GOT3 (cell line): ENCODE measurements around the gene KCNMA1.

Experiments used
- DNase-seq: peaks from one replicate; lab custom pipeline; 2025; ENCODE audit warnings: mixed read lengths; lab: John Stamatoyannopoulos, UW

KCNMA1 gene

DNA sequence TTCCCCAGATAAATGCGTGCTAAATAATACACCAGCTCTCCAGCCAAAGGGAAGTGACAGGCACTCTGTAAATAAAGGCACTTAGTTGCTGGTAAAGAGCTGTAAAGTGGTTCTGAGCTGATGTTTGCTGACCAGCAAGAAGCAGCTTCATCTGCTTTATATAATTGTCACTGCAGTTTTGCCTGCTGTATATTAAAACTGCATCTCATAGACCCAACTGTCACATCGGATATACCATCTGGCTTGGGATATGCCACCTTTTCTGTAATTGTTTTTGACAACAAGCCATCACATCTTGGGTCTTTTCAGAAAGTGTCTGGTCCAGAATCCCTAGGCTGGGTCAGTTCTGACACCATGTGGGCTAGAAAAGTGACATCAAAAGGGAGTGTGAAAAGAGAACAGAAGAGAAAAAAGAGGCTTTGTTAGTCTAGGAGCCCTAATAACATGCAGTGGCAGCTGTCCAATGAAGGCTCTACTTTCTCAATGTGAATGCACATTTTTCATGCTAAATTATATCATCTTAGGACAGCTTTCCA, 697.6 kb downstream of the KCNMA1 start:
- DNase-seq = no peak

- no peak for DNase-seq
Observed at GRCh38 chr10:76937181-76937600, 700.4 kb downstream of the KCNMA1 start.

GRCh38 chr10:76935941-76936613, 701.5 kb downstream of the KCNMA1 start:
- DNase-seq = no peak

- DNase-seq = no peak
Observed at GRCh38 chr10:76928565-76928964, 709.0 kb downstream of the KCNMA1 start.

DNA sequence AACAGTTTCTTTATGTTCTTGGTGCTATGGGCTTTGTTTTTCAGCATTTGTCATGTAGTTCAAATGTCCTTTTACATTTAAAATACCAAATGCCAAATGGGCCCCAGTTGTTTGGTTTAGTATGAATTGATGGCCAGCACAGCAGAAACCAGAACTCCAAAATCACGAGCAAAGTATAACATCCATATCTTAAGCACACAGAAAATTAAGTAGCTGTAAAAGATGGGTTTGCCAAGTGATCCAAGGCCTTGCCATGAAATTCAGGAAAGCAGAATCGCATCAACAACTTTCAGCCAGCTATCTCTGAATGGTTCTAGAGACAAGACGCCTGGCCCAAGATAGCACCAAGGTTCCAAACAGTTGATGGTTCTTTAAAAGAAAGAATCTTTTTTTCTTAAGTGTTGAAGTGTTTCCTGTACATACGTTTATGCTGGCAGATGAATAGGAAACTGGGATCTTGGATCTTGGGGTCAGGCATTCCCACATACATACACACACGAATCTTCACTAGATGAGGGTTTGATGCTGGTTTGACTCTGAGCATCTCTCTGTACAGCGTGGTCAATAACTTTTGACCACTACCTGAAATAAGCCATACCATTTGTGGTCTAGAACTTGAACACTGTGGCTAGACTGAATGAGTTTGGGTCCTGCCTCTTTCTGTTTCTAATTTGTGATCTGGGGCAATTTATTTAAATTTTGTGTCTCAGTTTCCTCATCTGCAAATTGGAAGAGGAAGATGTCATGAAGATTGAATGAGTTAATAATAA, 711.8 kb downstream of the KCNMA1 start:
- DNase-seq = no peak

DNA sequence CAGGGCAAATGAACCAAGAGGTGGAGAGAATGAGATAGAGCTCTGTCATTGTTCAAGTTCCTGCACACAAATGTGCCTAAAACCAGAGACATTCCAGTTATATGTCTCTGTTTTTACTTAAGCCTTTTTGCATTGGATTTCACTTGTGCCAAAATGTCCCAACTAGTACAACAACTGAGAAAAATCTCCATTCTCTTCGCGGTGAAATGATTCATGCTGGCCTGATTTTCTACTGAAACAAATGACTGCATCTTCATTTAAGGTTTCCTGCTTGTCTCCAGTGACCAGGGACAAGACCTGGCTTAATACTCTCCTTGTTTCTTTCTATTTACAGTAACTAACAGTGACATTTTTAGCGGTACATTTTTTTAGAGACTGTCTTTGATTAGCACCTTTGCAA, 714.9 kb downstream of the KCNMA1 start:
- DNase-seq = no peak

DNA sequence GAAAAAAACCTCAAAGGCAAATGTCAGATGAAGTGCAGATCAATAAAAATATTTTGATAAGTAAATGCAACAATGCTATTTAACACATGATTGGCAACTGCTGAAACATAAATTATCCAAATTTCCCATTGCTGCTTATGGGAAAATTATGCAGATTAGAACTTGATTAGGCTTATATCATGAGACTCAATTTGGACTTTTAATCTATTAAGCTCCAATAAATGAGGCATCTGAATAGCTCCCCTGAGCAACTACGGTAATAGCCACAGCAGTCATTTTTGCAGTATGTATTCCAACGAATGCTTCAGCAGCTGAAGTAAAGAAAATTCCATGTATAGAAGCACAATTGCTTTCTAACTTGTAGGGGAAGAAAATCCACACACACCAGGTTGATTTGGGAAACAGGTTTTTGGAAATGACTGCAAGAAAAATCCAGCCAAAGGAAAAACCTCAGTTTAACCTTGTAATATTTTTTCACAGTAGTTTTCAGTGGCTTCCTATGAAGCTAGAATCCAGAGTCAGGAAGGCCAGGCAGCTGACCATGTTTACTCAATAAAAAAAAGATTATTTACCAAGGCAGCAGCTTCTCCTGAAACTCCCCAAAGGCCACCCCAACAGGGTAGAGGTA, 716.1 kb downstream of the KCNMA1 start:
- no peak for DNase-seq

DNA sequence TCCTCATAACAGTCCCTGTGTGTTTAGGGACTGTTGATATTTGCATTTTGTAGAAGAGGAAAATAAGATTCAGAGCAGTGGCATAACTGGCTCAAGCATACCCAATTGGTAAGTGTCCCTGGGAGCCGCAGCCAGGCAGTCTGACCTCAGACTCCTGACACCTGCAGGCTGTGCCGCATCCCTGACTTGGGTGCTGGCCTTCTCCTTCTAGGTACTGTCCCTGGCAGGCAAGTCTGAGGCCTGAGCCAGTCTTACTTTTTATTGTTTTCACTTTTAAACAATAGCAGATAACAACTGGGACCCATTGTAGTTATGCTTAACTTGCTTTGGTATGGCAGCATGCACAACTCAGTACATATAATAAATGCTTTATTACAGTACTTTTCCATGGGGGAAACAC, 717.0 kb downstream of the KCNMA1 start:
- DNase-seq = no peak

DNA sequence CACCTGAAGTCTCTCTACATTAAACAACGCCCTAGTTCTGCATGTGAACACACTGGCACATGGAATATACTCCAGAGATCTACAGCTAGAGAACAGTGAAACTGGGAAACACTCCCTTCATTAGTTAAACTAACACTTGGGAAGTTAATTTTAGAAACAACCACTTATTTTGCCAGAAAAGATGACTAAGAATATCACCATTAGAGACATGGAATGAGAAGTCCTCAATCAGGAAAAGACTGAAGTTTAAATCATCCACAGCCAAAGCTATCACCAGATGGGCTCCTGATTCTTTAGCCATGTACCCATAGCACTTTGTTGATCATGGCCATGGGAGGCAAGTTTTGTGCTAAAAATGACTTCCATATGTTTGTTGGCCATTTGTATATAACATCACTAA, 719.5 kb downstream of the KCNMA1 start:
- no peak for DNase-seq

- DNase-seq = no peak
Observed at GRCh38 chr10:76917071-76917470, 720.5 kb downstream of the KCNMA1 start.

- no peak for DNase-seq
Observed at GRCh38 chr10:76916536-76916935, 721.1 kb downstream of the KCNMA1 start.

- no peak for DNase-seq
Observed at GRCh38 chr10:76915316-76915715, 722.3 kb downstream of the KCNMA1 start.

GRCh38 chr10:76911184-76911583, 726.4 kb downstream of the KCNMA1 start:
- no peak for DNase-seq

DNA sequence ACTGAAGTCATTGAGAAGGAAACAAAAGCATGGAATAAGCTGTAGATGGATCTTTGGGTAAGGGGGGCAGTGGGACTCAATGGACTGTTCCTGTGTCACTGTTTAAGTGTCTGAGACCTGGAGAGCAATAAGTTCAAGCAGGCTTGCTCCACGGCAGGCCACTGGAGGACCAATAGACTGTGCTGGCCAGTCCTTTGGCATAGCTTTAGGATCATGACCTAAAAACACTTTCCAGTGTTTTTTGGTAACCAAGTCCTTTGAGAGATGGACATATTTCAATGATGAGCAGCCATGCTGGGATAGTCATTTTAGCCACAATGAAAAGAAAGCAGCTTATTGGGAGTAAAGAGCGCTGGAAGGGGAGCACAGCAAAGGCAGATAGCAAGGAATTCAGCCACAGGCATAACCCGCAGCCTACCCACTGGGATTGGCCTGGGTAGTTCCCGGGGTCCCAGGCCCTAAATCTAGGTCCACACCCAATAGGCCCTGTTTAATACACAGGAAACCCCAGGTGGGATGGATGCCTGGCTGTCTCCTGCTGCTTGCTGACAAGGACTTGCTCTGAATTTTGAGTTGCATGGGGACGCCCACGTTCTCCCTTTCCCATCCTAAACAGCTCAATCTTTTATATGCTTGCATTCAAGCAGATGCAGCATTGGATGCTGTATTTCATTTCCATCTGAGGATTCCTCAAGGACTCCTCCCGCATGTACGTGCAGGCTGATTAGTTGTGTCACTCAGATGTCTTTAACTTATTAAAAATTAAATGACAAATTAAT, 727.2 kb downstream of the KCNMA1 start:
- no peak for DNase-seq

GRCh38 chr10:76906256-76906655, 731.4 kb downstream of the KCNMA1 start:
- no peak for DNase-seq

GRCh38 chr10:76905251-76905650, 732.4 kb downstream of the KCNMA1 start:
- no peak for DNase-seq

- DNase-seq = no peak
Observed at GRCh38 chr10:76903387-76903945, 734.1 kb downstream of the KCNMA1 start.

- no peak for DNase-seq
Observed at GRCh38 chr10:76902949-76903348, 734.7 kb downstream of the KCNMA1 start.

GRCh38 chr10:76901701-76902100, 735.9 kb downstream of the KCNMA1 start:
- no peak for DNase-seq

- DNase-seq = no peak
Observed at GRCh38 chr10:76899490-76899889, 738.1 kb downstream of the KCNMA1 start.

DNA sequence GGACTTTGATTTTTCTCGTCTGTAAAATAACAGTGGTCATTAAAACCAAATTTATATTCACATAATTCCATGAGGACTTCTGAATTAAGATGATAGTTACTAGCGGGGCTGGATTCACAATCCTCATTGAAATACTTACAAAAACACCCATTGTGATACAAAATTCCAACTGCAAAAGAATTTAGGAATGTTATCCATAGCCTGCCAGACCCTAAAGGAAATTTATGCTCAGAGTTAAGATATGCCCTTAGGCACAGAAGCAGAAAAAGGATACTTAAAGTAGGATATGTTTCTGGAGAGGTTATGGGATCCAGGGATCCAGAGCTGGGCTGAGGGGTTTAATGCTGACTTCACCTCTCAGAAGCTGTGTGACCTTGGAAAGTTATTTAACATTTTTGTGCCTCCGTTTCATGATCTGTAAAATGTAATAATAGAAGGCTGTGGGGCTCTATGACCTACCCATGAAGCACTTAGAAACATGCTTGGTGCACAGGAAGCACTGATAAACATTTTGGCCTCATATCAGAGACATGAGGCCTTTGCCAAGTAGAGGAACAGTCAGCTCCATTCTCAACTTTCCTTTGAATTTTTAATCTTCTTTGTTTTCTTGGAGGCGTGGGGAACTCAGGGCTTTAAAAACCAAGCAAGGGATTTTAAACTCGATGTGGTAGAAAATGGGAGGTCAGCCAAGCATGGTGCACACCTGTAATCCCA, 744.7 kb downstream of the KCNMA1 start:
- DNase-seq = no peak
